ENCODE measurements around the gene CAMTA1. TPM values are rescaled to one million over a fixed set of nuclear protein-coding genes. Genes with fewer than 3 reads are reported as not detected.

CAMTA1 gene
- total RNA-seq, 1 donor from 2014 or later, result 63.8 TPM

GRCh38 chr1:7680955-7681268, 895.7 kb downstream of the CAMTA1 start:
- peak; percentile 29 for TF ChIP-seq CTCF (IDR thresholded peaks at IDR 0.05)
- no peaks in the 10 kb centered on the region for H3K36me3 Mint-ChIP-seq (ENCODE audit: low read depth)
- no peaks in the 10 kb centered on the region for H3K9me3 Mint-ChIP-seq (ENCODE audit: low read depth)
- H3K27me3 Mint-ChIP-seq (ENCODE audit: low read depth), result peaks cover 9% of the 10 kb centered on the region
- no peak overlapping the region for H3K27ac Mint-ChIP-seq (ENCODE audit: unreplicated experiment)
- no peak for DNase-seq (ENCODE audit: low spot score)
- peak overlapping the region; percentile 76 for H3K4me3 Mint-ChIP-seq (ENCODE audit: unreplicated experiment)
- H3K4me1 Mint-ChIP-seq (ENCODE audit: low read depth), result no peaks in the 10 kb centered on the region

- Mint-ChIP-seq H3K9me3 (ENCODE audit: low read depth) (no peaks in the 10 kb centered on the region), H3K27ac (ENCODE audit: unreplicated experiment) (no peak overlapping the region), H3K4me3 (ENCODE audit: unreplicated experiment) (no peak overlapping the region), H3K27me3 (ENCODE audit: low read depth) (peaks cover 12% of the 10 kb centered on the region), H3K36me3 (ENCODE audit: low read depth) (no peaks in the 10 kb centered on the region), H3K4me1 (ENCODE audit: low read depth) (no peaks in the 10 kb centered on the region)
- TF ChIP-seq CTCF (IDR thresholded peaks at IDR 0.05), result no peak
- no peak for DNase-seq (ENCODE audit: low spot score)
These were observed 896.1 kb downstream of the CAMTA1 start for GRCh38 chr1:7681401-7681800.

GRCh38 chr1:7683521-7683920, 898.3 kb downstream of the CAMTA1 start:
- H3K9me3 Mint-ChIP-seq (ENCODE audit: low read depth), result no peaks in the 10 kb centered on the region

GRCh38 chr1:7684132-7684531, 898.9 kb downstream of the CAMTA1 start:
- no peak for DNase-seq (ENCODE audit: low spot score)
- H3K4me1 Mint-ChIP-seq (ENCODE audit: low read depth), result no peaks in the 10 kb centered on the region
- H3K27me3 Mint-ChIP-seq (ENCODE audit: low read depth), result peaks cover 19% of the 10 kb centered on the region
- H3K4me3 Mint-ChIP-seq (ENCODE audit: unreplicated experiment), result no peak overlapping the region
- H3K27ac Mint-ChIP-seq (ENCODE audit: unreplicated experiment), result no peak overlapping the region
- no peak for TF ChIP-seq CTCF (IDR thresholded peaks at IDR 0.05)
- no peaks in the 10 kb centered on the region for H3K9me3 Mint-ChIP-seq (ENCODE audit: low read depth)
- no peaks in the 10 kb centered on the region for H3K36me3 Mint-ChIP-seq (ENCODE audit: low read depth)

More at GRCh38 chr1:7683521-7683920, 898.3 kb downstream of the CAMTA1 start:
- H3K4me1 Mint-ChIP-seq (ENCODE audit: low read depth), result no peaks in the 10 kb centered on the region
- H3K4me3 Mint-ChIP-seq (ENCODE audit: unreplicated experiment), result no peak overlapping the region
- H3K36me3 Mint-ChIP-seq (ENCODE audit: low read depth), result no peaks in the 10 kb centered on the region
- no peak for DNase-seq (ENCODE audit: low spot score)
- peaks cover 16% of the 10 kb centered on the region for H3K27me3 Mint-ChIP-seq (ENCODE audit: low read depth)
- no peak overlapping the region for H3K27ac Mint-ChIP-seq (ENCODE audit: unreplicated experiment)
- TF ChIP-seq CTCF (IDR thresholded peaks at IDR 0.05), result no peak

- no peak for TF ChIP-seq CTCF (IDR thresholded peaks at IDR 0.05)
- Mint-ChIP-seq H3K4me3 (ENCODE audit: unreplicated experiment) (no peak overlapping the region), H3K36me3 (ENCODE audit: low read depth) (no peaks in the 10 kb centered on the region), H3K27me3 (ENCODE audit: low read depth) (peaks cover 19% of the 10 kb centered on the region), H3K9me3 (ENCODE audit: low read depth) (no peaks in the 10 kb centered on the region), H3K4me1 (ENCODE audit: low read depth) (no peaks in the 10 kb centered on the region), H3K27ac (ENCODE audit: unreplicated experiment) (no peak overlapping the region)
- DNase-seq (ENCODE audit: low spot score), result peak; percentile 63
These were observed 899.8 kb downstream of the CAMTA1 start for GRCh38 chr1:7684861-7685635.
